GM23338 (cell line): Measurements from ENCODE around the gene MAPRE2.

Experiments
- CREB1 ChIP-seq: fragments of 250-450 bp; sonication (Bioruptor Pico); IDR thresholded peaks from 2 replicates; pipeline ENCODE4 v1.5.0; 2020; ENCODE audit warnings: low read depth, mild to moderate bottlenecking, moderate library complexity
- CTCF ChIP-seq, 2 experiments: fragments of 200-600 bp in 1 of 2; sonication (generic) in 1 of 2; conservative IDR thresholded peaks; 2 replicates each; pipeline versions ENCODE4 v1.5.1 to v1.6.1; 2016 to 2017; ENCODE audit warnings: antibody characterized with exemption in 2 of 2, low read depth in 2 of 2, mild to moderate bottlenecking in 2 of 2, moderate library complexity in 1 of 2
- EZH2 ChIP-seq: fragments of 200-600 bp; sonication (generic); IDR thresholded peaks from one replicate; pipeline ENCODE4 v1.8.0; 2017; ENCODE audit warnings: antibody characterized with exemption, mild to moderate bottlenecking, low read depth; ENCODE audit not compliant: unreplicated experiment
- EZH2phosphoT487 ChIP-seq: fragments of 200-600 bp; sonication (generic); IDR thresholded peaks from one replicate; pipeline ENCODE4 v1.8.1; 2018; ENCODE audit warnings: antibody characterized with exemption; ENCODE audit not compliant: unreplicated experiment
- NANOG ChIP-seq: IDR thresholded peaks from 2 replicates; pipeline ENCODE4 v1.6.1; 2016; ENCODE audit warnings: antibody characterized with exemption, borderline replicate concordance
- POLR2AphosphoS5 ChIP-seq: IDR thresholded peaks from 2 replicates; pipeline ENCODE4 v1.6.1; 2016; ENCODE audit warnings: antibody characterized with exemption, low read depth
- TF ChIP-seq, protein P1 (sequence below): IDR thresholded peaks from one replicate; pipeline ENCODE4 v1.6.1; 2018; ENCODE audit warnings: antibody characterized with exemption; ENCODE audit not compliant: unreplicated experiment

GRCh38 chr18:35041815-35042387 lies 688 bp downstream of the MAPRE2 start:
- TF ChIP-seq EZH2phosphoT487 = no peak
- no peak for TF ChIP-seq CTCF (conservative IDR thresholded peaks at IDR 0.05; ENCODE audit: low read depth in 2 of 2)
- TF ChIP-seq, protein P1, sequence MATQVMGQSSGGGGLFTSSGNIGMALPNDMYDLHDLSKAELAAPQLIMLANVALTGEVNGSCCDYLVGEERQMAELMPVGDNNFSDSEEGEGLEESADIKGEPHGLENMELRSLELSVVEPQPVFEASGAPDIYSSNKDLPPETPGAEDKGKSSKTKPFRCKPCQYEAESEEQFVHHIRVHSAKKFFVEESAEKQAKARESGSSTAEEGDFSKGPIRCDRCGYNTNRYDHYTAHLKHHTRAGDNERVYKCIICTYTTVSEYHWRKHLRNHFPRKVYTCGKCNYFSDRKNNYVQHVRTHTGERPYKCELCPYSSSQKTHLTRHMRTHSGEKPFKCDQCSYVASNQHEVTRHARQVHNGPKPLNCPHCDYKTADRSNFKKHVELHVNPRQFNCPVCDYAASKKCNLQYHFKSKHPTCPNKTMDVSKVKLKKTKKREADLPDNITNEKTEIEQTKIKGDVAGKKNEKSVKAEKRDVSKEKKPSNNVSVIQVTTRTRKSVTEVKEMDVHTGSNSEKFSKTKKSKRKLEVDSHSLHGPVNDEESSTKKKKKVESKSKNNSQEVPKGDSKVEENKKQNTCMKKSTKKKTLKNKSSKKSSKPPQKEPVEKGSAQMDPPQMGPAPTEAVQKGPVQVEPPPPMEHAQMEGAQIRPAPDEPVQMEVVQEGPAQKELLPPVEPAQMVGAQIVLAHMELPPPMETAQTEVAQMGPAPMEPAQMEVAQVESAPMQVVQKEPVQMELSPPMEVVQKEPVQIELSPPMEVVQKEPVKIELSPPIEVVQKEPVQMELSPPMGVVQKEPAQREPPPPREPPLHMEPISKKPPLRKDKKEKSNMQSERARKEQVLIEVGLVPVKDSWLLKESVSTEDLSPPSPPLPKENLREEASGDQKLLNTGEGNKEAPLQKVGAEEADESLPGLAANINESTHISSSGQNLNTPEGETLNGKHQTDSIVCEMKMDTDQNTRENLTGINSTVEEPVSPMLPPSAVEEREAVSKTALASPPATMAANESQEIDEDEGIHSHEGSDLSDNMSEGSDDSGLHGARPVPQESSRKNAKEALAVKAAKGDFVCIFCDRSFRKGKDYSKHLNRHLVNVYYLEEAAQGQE = no peak
- no peak for TF ChIP-seq CREB1
- TF ChIP-seq POLR2AphosphoS5 = no peak
- no peak for TF ChIP-seq EZH2
- no peak for TF ChIP-seq NANOG
